Osteocyte (in vitro differentiated cells): ENCODE measurements around the gene UBE2H. TPM values are rescaled to one million over a fixed set of nuclear protein-coding genes. Genes with fewer than 3 reads are reported as not detected.

ENCODE experiments used
- DNase-seq: peaks from one replicate; pipeline ENCODE4 v3.0.0; 2021; ENCODE audit warnings: mixed read lengths; ENCODE audit not compliant: unreplicated experiment; ENCODE audit errors: extremely low spot score
- H3K27ac Mint-ChIP-seq: one replicate; pipeline ENCODE4 v1.8.0; 2021; ENCODE audit warnings: mild to moderate bottlenecking, mixed read lengths; ENCODE audit not compliant: unreplicated experiment
- H3K27me3 Mint-ChIP-seq: one replicate; pipeline ENCODE4 v1.8.0; 2021; ENCODE audit warnings: mixed read lengths; ENCODE audit not compliant: unreplicated experiment
- H3K36me3 Mint-ChIP-seq: one replicate; pipeline ENCODE4 v1.8.0; 2021; ENCODE audit warnings: mixed read lengths; ENCODE audit not compliant: unreplicated experiment
- H3K4me1 Mint-ChIP-seq: one replicate; pipeline ENCODE4 v1.8.0; 2021; ENCODE audit warnings: mixed read lengths; ENCODE audit not compliant: unreplicated experiment
- H3K4me3 Mint-ChIP-seq: one replicate; pipeline ENCODE4 v1.8.0; 2021; ENCODE audit warnings: mild to moderate bottlenecking, moderate library complexity, mixed read lengths; ENCODE audit not compliant: unreplicated experiment
- H3K9me3 Mint-ChIP-seq: one replicate; pipeline ENCODE4 v1.8.0; 2021; ENCODE audit warnings: mixed read lengths; ENCODE audit not compliant: unreplicated experiment
- total RNA-seq: library from RNA; stranded (reverse); gene quantifications from 2 replicates; pipeline ENCODE4 v1.2.1, GENCODE V29; 2021
- TF ChIP-seq, protein P1 (sequence below): fragments of 200-600 bp; sonication (generic); IDR thresholded peaks from 2 replicates; pipeline ENCODE4 v1.5.0; 2021; ENCODE audit warnings: antibody characterized with exemption, mild to moderate bottlenecking, moderate library complexity

UBE2H gene
- total RNA-seq, 1 donor from 2014 or later, result 160 TPM

GRCh38 chr7:129940329-129940728 lies 12.4 kb downstream of the UBE2H start:
- TF ChIP-seq, protein P1, sequence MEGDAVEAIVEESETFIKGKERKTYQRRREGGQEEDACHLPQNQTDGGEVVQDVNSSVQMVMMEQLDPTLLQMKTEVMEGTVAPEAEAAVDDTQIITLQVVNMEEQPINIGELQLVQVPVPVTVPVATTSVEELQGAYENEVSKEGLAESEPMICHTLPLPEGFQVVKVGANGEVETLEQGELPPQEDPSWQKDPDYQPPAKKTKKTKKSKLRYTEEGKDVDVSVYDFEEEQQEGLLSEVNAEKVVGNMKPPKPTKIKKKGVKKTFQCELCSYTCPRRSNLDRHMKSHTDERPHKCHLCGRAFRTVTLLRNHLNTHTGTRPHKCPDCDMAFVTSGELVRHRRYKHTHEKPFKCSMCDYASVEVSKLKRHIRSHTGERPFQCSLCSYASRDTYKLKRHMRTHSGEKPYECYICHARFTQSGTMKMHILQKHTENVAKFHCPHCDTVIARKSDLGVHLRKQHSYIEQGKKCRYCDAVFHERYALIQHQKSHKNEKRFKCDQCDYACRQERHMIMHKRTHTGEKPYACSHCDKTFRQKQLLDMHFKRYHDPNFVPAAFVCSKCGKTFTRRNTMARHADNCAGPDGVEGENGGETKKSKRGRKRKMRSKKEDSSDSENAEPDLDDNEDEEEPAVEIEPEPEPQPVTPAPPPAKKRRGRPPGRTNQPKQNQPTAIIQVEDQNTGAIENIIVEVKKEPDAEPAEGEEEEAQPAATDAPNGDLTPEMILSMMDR, result no peak
- no peak for DNase-seq
- no peaks in the 10 kb centered on the region for H3K9me3 Mint-ChIP-seq
- peaks cover 26% of the 10 kb centered on the region for H3K36me3 Mint-ChIP-seq
- H3K27me3 Mint-ChIP-seq, result no peaks in the 10 kb centered on the region
- H3K4me3 Mint-ChIP-seq, result no peak overlapping the region
- H3K27ac Mint-ChIP-seq, result no peak overlapping the region
- peaks cover 17% of the 10 kb centered on the region for H3K4me1 Mint-ChIP-seq

- TF ChIP-seq, protein P1, result no peak
- no peak for DNase-seq
- Mint-ChIP-seq H3K36me3 (peaks cover 21% of the 10 kb centered on the region), H3K4me3 (no peak overlapping the region), H3K4me1 (peaks cover 13% of the 10 kb centered on the region), H3K9me3 (no peaks in the 10 kb centered on the region), H3K27ac (no peak overlapping the region), H3K27me3 (no peaks in the 10 kb centered on the region)
These were observed 12.9 kb downstream of the UBE2H start for GRCh38 chr7:129939881-129940280.

- Mint-ChIP-seq H3K9me3 (no peaks in the 10 kb centered on the region), H3K27ac (no peak overlapping the region), H3K4me3 (no peak overlapping the region), H3K27me3 (no peaks in the 10 kb centered on the region), H3K4me1 (peaks cover 1% of the 10 kb centered on the region), H3K36me3 (peaks cover 13% of the 10 kb centered on the region)
- DNase-seq, result no peak
- TF ChIP-seq, protein P1, result no peak
These were observed 19.1 kb downstream of the UBE2H start for GRCh38 chr7:129933627-129934026.

DNA sequence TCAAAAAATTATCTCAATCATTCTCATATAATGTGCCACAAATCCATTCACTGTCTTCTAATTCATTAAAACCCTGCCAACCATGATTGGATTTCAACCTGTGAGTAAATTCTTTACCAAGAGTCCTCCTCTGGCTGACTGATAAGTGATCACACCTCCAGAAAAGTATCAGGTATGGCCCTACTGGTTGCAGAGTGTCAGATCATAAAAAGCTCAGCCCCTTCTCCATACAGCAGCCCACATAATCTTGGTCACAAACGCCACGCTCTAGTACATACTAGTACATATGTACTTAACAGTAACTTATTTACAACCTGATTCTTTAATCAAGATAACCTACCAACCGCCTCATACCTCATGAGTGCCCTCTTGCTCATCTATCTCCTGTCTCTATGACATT lies 26.1 kb downstream of the UBE2H start:
- peaks cover 14% of the 10 kb centered on the region for H3K4me1 Mint-ChIP-seq
- no peak overlapping the region for H3K4me3 Mint-ChIP-seq
- H3K9me3 Mint-ChIP-seq, result no peaks in the 10 kb centered on the region
- H3K27ac Mint-ChIP-seq, result no peak overlapping the region
- no peak for DNase-seq
- peaks cover 26% of the 10 kb centered on the region for H3K36me3 Mint-ChIP-seq
- H3K27me3 Mint-ChIP-seq, result no peaks in the 10 kb centered on the region
- TF ChIP-seq, protein P1, result no peak

- H3K4me1 Mint-ChIP-seq, result peaks cover 14% of the 10 kb centered on the region
- H3K4me3 Mint-ChIP-seq, result no peak overlapping the region
- peaks cover 29% of the 10 kb centered on the region for H3K36me3 Mint-ChIP-seq
- no peak overlapping the region for H3K27ac Mint-ChIP-seq
- H3K9me3 Mint-ChIP-seq, result no peaks in the 10 kb centered on the region
- DNase-seq, result peak; percentile 51
- TF ChIP-seq, protein P1, result no peak
- no peaks in the 10 kb centered on the region for H3K27me3 Mint-ChIP-seq
These were observed 27.3 kb downstream of the UBE2H start for GRCh38 chr7:129925416-129926002.
